Measurements from ENCODE around the gene KLF16. TPM values are rescaled to one million over a fixed set of nuclear protein-coding genes. Genes with fewer than 3 reads are reported as not detected.

KLF16 gene
- total and polyA plus RNA-seq, 9 of the 15 experiments (the other 6 are each of a cell fraction or from before 2014, with no cell fraction given) = 0.04 to 60.4 (median 6.8) TPM

- TF ChIP-seq ZBTB11 (CRISPR knock-in tag; IDR thresholded peaks at IDR 0.05) (no peak), KLF13 (tag; IDR thresholded peaks at IDR 0.05; ENCODE audit: borderline replicate concordance, low read depth) (no peak)
- TF ChIP-seq, protein P1, sequence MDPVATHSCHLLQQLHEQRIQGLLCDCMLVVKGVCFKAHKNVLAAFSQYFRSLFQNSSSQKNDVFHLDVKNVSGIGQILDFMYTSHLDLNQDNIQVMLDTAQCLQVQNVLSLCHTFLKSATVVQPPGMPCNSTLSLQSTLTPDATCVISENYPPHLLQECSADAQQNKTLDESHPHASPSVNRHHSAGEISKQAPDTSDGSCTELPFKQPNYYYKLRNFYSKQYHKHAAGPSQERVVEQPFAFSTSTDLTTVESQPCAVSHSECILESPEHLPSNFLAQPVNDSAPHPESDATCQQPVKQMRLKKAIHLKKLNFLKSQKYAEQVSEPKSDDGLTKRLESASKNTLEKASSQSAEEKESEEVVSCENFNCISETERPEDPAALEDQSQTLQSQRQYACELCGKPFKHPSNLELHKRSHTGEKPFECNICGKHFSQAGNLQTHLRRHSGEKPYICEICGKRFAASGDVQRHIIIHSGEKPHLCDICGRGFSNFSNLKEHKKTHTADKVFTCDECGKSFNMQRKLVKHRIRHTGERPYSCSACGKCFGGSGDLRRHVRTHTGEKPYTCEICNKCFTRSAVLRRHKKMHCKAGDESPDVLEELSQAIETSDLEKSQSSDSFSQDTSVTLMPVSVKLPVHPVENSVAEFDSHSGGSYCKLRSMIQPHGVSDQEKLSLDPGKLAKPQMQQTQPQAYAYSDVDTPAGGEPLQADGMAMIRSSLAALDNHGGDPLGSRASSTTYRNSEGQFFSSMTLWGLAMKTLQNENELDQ (CRISPR knock-in tag; IDR thresholded peaks at IDR 0.05; ENCODE audit: borderline replicate concordance) = no peak
Observed at GRCh38 chr19:1816530-1817298, 46.7 kb downstream of the KLF16 start (continued).
